Esophagus muscularis mucosa (tissue), 4 donors: ENCODE results near the gene SDCBP2. TPM values are rescaled to one million over a fixed set of nuclear protein-coding genes. Genes with fewer than 3 reads are reported as not detected.

Source experiments
- DNase-seq: peaks from one replicate; pipeline ENCODE4 v3.0.0-alpha.2; 2017; ENCODE audit errors: extremely low spot score
- H3K27ac ChIP-seq, 4 donors: fragments of 200-600 bp; sonication (generic); replicated peaks in 1 of 4; 1 replicate in 3 of 4; 2 replicates in 1 of 4; pipeline ENCODE4 v1.5.1; 2016 to 2019; ENCODE audit warnings: mild to moderate bottlenecking in 1 of 4
- H3K27me3 ChIP-seq, 4 donors: fragments of 200-600 bp; sonication (generic); one replicate each; pipeline versions ENCODE4 v1.5.1 to v1.6.0; 2016 to 2019
- H3K36me3 ChIP-seq, 4 donors: fragments of 200-600 bp; sonication (generic); one replicate each; pipeline ENCODE4 v1.5.1; 2016 to 2019
- H3K4me1 ChIP-seq, 4 donors: fragments of 200-600 bp; sonication (generic); one replicate each; pipeline ENCODE4 v1.5.1; 2016 to 2019
- H3K4me3 ChIP-seq, 4 donors: fragments of 200-600 bp; sonication (generic); 1 replicate in 2 of 4; 2 replicates in 2 of 4; pipeline ENCODE4 v1.5.1; 2016 to 2019; ENCODE audit warnings: mild to moderate bottlenecking in 4 of 4, moderate library complexity in 1 of 4
- H3K9me3 ChIP-seq, 4 donors: fragments of 200-600 bp; sonication (generic); 1 replicate in 3 of 4; 2 replicates in 1 of 4; pipeline ENCODE4 v1.5.1; 2016 to 2019
- EP300 ChIP-seq: sonication (generic); formaldehyde crosslinking; IDR thresholded peaks from one replicate; pipeline ENCODE4 v1.6.1; 2017; ENCODE audit warnings: antibody characterized with exemption
- POLR2A ChIP-seq: fragments of 450-650 bp; IDR thresholded peaks from one replicate; pipeline ENCODE4 v1.6.1; 2017; ENCODE audit warnings: antibody characterized with exemption, moderate library complexity, mild to moderate bottlenecking, low read depth
- POLR2AphosphoS5 ChIP-seq, 2 donors: sonication (generic); formaldehyde crosslinking; IDR thresholded peaks; one replicate each; pipeline ENCODE4 v1.6.1; 2017; ENCODE audit warnings: antibody characterized with exemption in 2 of 2
- WGBS: methylation state at CpG from one replicate; pipeline ENCODE4 v1.1.5; 2018; 5-methylcytosine and 5-hydroxymethylcytosine counted together
- intact Hi-C: fragments of 100-400 bp; cut with DNase I; formaldehyde crosslinking; loops from one replicate; pipeline ENCODE4 v1.15.1; 2023
- total RNA-seq, 4 donors: library from RNA; depleted of rRNA; stranded (reverse); fragments of >200 nt; gene quantifications; one replicate each; pipeline versions ENCODE4 v1.1.0 to v1.2.1, GENCODE V29; 2016
- TF ChIP-seq, protein P1 (sequence below), 3 experiments: fragments of 200-600 bp in 2 of 3; fragments of 450-650 bp in 1 of 3; sonication (generic) in 2 of 3; IDR thresholded peaks; one replicate each; pipeline ENCODE4 v1.5.1; 2017 to 2019; ENCODE audit warnings: antibody characterized with exemption in 3 of 3, mild to moderate bottlenecking in 2 of 3, moderate library complexity in 1 of 3

The SDCBP2 gene
- total RNA-seq, 4 donors from 2014 or later, result 2.1 to 6.2 (median 4.1) TPM

DNA sequence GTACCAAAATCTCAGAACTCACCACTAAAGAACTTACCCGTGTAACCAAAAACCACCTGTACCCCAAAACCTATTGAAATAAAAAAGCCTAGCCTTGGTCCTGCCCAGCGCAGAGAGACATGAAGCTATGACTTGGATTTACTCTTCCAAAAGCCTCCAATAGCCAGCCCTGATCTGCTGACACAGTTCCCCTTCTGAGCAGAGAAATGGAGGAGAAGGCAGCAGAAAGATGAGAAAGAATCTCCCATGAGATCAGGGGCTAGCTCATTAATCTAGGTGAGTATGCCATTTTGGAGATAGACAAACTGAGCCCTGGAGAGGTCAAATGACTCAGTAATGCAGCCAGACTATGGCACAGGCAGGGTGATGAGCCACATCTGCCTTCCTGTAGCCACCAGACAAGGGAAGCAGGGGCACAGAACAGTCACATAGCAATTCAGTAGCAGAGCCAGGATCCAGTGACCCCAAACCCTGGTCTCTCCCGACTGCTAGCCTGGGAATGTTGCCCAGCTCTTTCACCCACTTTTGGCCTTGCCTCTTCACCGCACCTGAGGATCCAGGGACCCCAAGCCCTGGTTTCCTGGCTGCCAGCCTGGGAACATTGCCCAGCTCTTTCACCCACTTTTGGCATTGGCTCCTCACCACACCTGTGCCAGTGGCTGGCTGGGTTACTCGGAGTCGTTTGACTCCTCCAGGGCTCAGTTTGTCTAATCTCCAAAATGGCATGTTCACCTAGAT, 7.2 kb upstream of the SDCBP2 start:
- intact Hi-C loops, result loop anchor here (5.0 kb wide), 1 partner anchor 36 kb away; no protein-coding TSS in a partner anchor
- WGBS, result 73% methylated on average over 6 of the region's 6 CpGs
- Histone ChIP-seq H3K9me3 (no peaks in the 10 kb centered on the region), H3K4me1 (peaks cover 24 to 54% (median 29%) of the 10 kb centered on the region in 4 donors), H3K4me3 (no peak overlapping the region), H3K27ac (peak overlapping the region; percentile 48 to 70 (median 59)), H3K27me3 (no peaks in the 10 kb centered on the region), H3K36me3 (peaks cover 0 to 21% (median 0%) of the 10 kb centered on the region in 4 donors)
- DNase-seq, result peak; percentile 83
- TF ChIP-seq POLR2AphosphoS5 (IDR thresholded peaks at IDR 0.05) (no peak), POLR2A (no peak), EP300 (no peak)
- TF ChIP-seq, protein P1, sequence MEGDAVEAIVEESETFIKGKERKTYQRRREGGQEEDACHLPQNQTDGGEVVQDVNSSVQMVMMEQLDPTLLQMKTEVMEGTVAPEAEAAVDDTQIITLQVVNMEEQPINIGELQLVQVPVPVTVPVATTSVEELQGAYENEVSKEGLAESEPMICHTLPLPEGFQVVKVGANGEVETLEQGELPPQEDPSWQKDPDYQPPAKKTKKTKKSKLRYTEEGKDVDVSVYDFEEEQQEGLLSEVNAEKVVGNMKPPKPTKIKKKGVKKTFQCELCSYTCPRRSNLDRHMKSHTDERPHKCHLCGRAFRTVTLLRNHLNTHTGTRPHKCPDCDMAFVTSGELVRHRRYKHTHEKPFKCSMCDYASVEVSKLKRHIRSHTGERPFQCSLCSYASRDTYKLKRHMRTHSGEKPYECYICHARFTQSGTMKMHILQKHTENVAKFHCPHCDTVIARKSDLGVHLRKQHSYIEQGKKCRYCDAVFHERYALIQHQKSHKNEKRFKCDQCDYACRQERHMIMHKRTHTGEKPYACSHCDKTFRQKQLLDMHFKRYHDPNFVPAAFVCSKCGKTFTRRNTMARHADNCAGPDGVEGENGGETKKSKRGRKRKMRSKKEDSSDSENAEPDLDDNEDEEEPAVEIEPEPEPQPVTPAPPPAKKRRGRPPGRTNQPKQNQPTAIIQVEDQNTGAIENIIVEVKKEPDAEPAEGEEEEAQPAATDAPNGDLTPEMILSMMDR (IDR thresholded peaks at IDR 0.05), result no peak

DNA sequence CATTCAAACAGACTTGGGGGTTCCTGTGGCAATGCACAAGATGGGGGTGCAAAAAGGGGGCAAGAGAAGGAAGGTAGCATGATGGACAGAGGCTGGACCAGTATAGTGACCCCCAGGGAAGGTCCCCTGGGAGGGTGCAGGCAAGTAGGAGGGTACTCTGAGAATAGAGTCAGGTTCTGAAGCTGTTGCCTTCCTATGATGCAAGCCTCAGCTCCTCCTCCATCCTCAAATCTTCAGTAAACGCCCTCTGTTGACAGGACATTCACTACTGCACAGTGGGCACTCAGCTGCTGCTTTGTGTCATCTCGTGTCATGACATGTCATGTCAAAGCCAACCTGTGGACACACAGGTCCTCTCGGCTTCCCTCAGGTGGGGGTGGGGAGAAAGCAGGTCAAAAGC, 5.8 kb upstream of the SDCBP2 start:
- WGBS, result 78% methylated on average over 3 of the region's 3 CpGs
- H3K27ac ChIP-seq, result no peak overlapping the region
- H3K4me1 ChIP-seq, result peaks cover 38 to 68% (median 43%) of the 10 kb centered on the region in 4 donors
- intact Hi-C loops, result loop anchor here (5.0 kb wide), 1 partner anchor 38 kb away; no protein-coding TSS in a partner anchor
- no peaks in the 10 kb centered on the region for H3K9me3 ChIP-seq
- H3K36me3 ChIP-seq, result peaks cover 0 to 21% (median 0%) of the 10 kb centered on the region in 4 donors
- no peak overlapping the region for H3K4me3 ChIP-seq
- no peak for TF ChIP-seq POLR2A
- TF ChIP-seq, protein P1 (IDR thresholded peaks at IDR 0.05), result no peak
- TF ChIP-seq EP300, result no peak
- DNase-seq, result peak; percentile 31
- no peaks in the 10 kb centered on the region for H3K27me3 ChIP-seq

DNA sequence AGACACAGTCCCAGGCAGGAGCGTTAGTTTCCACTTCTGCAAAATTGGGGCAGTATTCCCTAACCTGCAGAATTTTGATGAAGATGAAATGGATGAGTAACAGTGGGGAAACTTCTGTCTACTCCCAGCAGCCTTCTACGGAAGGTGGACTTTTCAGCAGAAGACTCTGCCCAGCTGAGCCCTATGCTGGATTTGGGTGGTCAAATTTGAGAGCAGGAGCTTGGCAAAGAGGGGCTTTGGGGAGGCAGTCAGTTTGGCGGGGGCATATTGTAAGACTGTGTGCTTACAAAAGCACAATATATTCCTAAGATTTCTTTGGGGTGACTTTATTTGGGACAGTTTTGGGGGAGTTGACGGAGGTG, 5.4 kb upstream of the SDCBP2 start:
- Histone ChIP-seq H3K27me3 (no peaks in the 10 kb centered on the region), H3K4me1 (peaks cover 42 to 72% (median 46%) of the 10 kb centered on the region in 4 donors), H3K9me3 (no peaks in the 10 kb centered on the region), H3K36me3 (peaks cover 0 to 21% (median 0%) of the 10 kb centered on the region in 4 donors), H3K4me3 (no peak overlapping the region), H3K27ac (no peak overlapping the region)
- TF ChIP-seq EP300 (no peak), POLR2AphosphoS5 (IDR thresholded peaks at IDR 0.05) (no peak), POLR2A (no peak)
- TF ChIP-seq, protein P1 (IDR thresholded peaks at IDR 0.05), result no peak
- 94% methylated on average over 4 of the region's 4 CpGs for WGBS
- intact Hi-C loops, result no loop called here
- DNase-seq, result peak; percentile 70

DNA sequence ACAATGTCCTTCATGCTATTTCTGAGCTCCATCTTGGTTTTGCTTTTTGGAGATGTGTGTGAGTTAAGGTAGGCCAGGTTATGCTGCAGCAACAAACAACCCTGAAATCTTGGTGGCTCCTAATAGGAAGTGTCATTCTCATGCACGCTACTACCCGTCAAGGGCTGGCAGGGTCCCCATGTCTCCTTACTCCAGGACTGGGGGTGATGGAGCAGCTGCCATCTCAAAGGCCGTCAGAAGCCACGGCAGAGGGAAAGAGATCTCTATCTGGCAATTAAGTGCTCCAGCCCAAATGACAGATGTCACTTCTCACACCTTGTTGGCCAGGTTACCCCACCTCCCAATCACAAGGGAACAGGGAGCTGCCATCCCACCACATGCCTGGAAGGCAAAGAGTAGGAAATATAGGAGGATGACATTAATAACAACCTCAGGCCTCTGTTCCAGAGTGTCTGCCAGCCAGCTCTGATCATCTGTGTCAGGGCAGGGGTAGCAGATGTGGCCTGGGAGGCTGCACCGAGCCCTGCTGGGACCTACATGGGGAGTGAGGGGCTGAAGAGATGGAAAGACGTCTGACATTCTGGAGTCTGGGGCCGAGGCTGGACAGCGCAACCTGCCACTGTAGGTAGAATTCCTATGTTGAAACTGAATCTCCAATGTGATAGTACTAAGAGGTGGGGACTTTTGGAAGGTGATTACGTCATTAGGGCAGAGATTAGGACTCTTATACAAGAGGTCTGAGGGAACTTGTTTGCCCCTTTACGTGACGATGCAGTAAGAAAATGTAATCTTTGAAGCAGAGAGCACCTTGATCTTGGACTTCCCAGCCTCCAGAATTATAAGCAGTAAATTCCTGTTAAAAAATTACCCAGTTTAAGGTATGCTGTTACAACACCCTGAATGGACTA, 4.8 kb upstream of the SDCBP2 start:
- WGBS, result 94% methylated on average over 11 of the region's 11 CpGs
- DNase-seq, result peak; percentile 47
- H3K36me3 ChIP-seq, result peaks cover 0 to 21% (median 2%) of the 10 kb centered on the region in 4 donors
- H3K27me3 ChIP-seq, result no peaks in the 10 kb centered on the region
- no peak overlapping the region for H3K4me3 ChIP-seq
- TF ChIP-seq, protein P1 (IDR thresholded peaks at IDR 0.05), result no peak
- TF ChIP-seq POLR2A (no peak), EP300 (no peak), POLR2AphosphoS5 (IDR thresholded peaks at IDR 0.05) (no peak)
- H3K27ac ChIP-seq, result no peak overlapping the region
- peaks cover 48 to 76% (median 51%) of the 10 kb centered on the region in 4 donors for H3K4me1 ChIP-seq
- no peaks in the 10 kb centered on the region for H3K9me3 ChIP-seq
- intact Hi-C loops, result no loop called here
